ENCODE measurements around the gene PRMT3.

Gene PRMT3

DNA sequence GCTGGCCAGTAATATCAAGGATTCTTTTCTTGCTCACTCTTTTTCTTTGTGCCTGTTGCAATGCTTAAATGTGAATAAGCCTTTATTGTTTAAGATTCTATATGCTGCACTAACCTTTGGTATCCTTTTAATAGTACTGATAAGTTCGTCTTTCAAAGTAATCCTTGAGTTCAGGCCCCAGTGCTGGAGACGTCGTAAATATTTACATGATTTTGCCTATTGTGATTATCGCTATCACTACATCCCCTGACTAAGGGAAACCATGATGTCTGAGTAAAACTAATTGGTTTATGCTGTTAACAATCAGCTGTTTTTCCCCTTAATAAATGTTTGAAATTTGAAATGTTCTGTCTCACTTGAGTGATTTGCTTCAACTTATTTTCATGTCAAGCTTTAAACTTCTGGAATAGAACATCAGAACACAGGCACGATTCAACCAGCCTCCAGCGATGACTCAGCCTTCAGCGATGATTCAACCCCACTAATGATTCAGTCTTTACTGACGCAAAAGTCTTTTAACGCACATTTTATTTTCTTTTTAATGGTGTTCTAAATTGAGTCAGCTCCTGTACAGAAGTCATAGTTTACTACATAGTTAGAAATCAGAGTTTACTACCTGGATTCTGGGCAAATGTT is 20.1 kb upstream of the PRMT3 start:
- no peak overlapping the region for H3K9ac ChIP-seq (ENCODE audit: insufficient read length, low read depth)

DNA sequence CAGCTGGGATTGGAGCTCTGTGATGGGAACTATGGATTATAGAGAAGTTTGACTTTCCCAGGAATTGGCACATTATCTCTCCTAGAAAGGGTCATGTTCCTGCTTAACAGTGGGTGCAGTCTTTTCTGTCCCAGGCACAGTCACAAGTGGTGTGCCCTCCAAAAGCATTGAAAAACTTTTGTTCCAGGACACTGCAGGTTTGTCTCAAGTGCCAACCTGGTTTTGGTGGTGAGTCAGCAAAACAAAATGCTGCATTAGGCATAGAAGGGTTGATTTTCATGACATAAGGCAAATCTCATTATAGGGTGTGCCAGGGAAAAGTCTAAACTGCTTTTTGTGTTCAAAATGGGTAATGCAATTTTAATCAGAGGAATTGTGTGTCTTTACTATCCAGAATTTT is 19.1 kb upstream of the PRMT3 start:
- TF ChIP-seq YY1 (IDR thresholded peaks at IDR 0.05; ENCODE audit: insufficient read depth, insufficient read length) (no peak), SUZ12 (IDR thresholded peaks at IDR 0.05; ENCODE audit: extremely low read depth, insufficient read depth, insufficient read length) (no peak), ZNF274 (IDR thresholded peaks at IDR 0.05; ENCODE audit: low read depth, low read length) (no peak)
- no peak for DNase-seq (ENCODE audit: low read depth, low spot score)
- Histone ChIP-seq H3K9me3 (ENCODE audit: insufficient read depth, low read length) (no peaks in the 10 kb centered on the region), H3K27me3 (ENCODE audit: insufficient read depth, insufficient read length) (peaks cover under 1% of the 10 kb centered on the region), H3K36me3 (ENCODE audit: insufficient read depth, insufficient read length, low read length) (peaks cover 27% of the 10 kb centered on the region), H3K4me3 (ENCODE audit: insufficient read length, low read depth) (no peak overlapping the region), H3K4me1 (ENCODE audit: insufficient read depth, insufficient read length) (no peaks in the 10 kb centered on the region), H3K9ac (ENCODE audit: insufficient read length, low read depth) (no peak overlapping the region)

More for the DNA sequence above, 20.1 kb upstream of the PRMT3 start:
- no peaks in the 10 kb centered on the region for H3K9me3 ChIP-seq (ENCODE audit: insufficient read depth, low read length)
- H3K27me3 ChIP-seq (ENCODE audit: insufficient read depth, insufficient read length), result peaks cover 11% of the 10 kb centered on the region
- DNase-seq (ENCODE audit: low read depth, low spot score), result no peak
- H3K4me3 ChIP-seq (ENCODE audit: insufficient read length, low read depth), result no peak overlapping the region
- peaks cover 23% of the 10 kb centered on the region for H3K36me3 ChIP-seq (ENCODE audit: insufficient read depth, insufficient read length, low read length)
- TF ChIP-seq YY1 (IDR thresholded peaks at IDR 0.05; ENCODE audit: insufficient read depth, insufficient read length), result no peak
- TF ChIP-seq SUZ12 (IDR thresholded peaks at IDR 0.05; ENCODE audit: extremely low read depth, insufficient read depth, insufficient read length), result no peak
- no peak for TF ChIP-seq ZNF274 (IDR thresholded peaks at IDR 0.05; ENCODE audit: low read depth, low read length)
- no peaks in the 10 kb centered on the region for H3K4me1 ChIP-seq (ENCODE audit: insufficient read depth, insufficient read length)

DNA sequence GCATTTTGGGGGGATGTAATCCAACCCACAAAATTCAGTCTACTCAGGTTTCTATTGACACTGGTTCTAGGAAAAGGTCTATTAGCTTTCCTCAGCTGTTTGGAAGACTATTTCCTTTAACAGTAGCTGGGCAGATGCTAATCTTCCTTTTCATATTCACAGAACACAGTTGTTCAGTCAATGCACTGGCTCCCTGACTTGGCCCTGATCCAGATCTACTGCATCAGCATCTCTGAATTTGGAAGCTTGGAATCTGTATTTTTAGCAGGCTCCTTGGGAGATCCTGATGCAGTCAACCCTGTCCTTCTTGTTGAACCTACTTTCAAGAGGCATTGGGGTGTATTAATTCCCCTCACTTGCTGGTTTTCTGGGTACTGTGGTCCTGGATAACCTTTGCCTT is 17.7 kb upstream of the PRMT3 start:
- no peak for DNase-seq (ENCODE audit: low read depth, low spot score)
- Histone ChIP-seq H3K4me1 (ENCODE audit: insufficient read depth, insufficient read length) (no peaks in the 10 kb centered on the region), H3K27me3 (ENCODE audit: insufficient read depth, insufficient read length) (no peaks in the 10 kb centered on the region), H3K9me3 (ENCODE audit: insufficient read depth, low read length) (no peaks in the 10 kb centered on the region), H3K36me3 (ENCODE audit: insufficient read depth, insufficient read length, low read length) (peaks cover 27% of the 10 kb centered on the region), H3K4me3 (ENCODE audit: insufficient read length, low read depth) (no peak overlapping the region), H3K9ac (ENCODE audit: insufficient read length, low read depth) (no peak overlapping the region)
- no peak for TF ChIP-seq YY1 (IDR thresholded peaks at IDR 0.05; ENCODE audit: insufficient read depth, insufficient read length)
- no peak for TF ChIP-seq ZNF274 (IDR thresholded peaks at IDR 0.05; ENCODE audit: low read depth, low read length)
- no peak for TF ChIP-seq SUZ12 (IDR thresholded peaks at IDR 0.05; ENCODE audit: extremely low read depth, insufficient read depth, insufficient read length)

DNA sequence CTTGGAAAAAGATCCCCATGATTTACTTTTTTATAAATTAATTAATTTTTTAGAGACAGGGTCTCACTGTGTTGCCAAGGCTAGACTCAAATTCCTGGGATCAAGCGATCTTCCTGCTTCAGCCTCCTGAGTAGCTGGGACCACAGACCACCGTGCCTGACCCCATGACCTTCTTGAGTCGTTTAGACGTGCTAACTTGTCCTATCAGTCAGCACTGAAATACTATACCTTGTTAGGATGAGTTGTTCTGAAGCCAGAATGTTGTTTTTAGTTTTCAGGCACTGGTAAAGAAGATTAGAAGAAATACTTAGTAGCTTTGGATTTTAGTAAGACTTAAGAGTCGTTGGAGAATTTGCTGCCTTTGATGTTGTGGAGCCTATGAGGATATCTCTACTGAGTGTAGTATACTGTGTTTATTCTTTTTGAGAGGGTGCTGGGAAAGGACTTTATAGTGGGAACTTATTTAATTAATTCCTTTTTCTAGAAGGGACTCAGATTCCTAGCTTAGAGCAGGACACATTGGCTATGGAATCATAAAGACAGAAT is 15.4 kb upstream of the PRMT3 start:
- TF ChIP-seq ZNF274 (IDR thresholded peaks at IDR 0.05; ENCODE audit: low read depth, low read length) (no peak), YY1 (IDR thresholded peaks at IDR 0.05; ENCODE audit: insufficient read depth, insufficient read length) (no peak), SUZ12 (IDR thresholded peaks at IDR 0.05; ENCODE audit: extremely low read depth, insufficient read depth, insufficient read length) (no peak)
- no peaks in the 10 kb centered on the region for H3K27me3 ChIP-seq (ENCODE audit: insufficient read depth, insufficient read length)
- DNase-seq (ENCODE audit: low read depth, low spot score), result no peak
- no peaks in the 10 kb centered on the region for H3K4me1 ChIP-seq (ENCODE audit: insufficient read depth, insufficient read length)
- no peak overlapping the region for H3K9ac ChIP-seq (ENCODE audit: insufficient read length, low read depth)
- H3K36me3 ChIP-seq (ENCODE audit: insufficient read depth, insufficient read length, low read length), result peaks cover 23% of the 10 kb centered on the region
- no peaks in the 10 kb centered on the region for H3K9me3 ChIP-seq (ENCODE audit: insufficient read depth, low read length)
- H3K4me3 ChIP-seq (ENCODE audit: insufficient read length, low read depth), result no peak overlapping the region

DNA sequence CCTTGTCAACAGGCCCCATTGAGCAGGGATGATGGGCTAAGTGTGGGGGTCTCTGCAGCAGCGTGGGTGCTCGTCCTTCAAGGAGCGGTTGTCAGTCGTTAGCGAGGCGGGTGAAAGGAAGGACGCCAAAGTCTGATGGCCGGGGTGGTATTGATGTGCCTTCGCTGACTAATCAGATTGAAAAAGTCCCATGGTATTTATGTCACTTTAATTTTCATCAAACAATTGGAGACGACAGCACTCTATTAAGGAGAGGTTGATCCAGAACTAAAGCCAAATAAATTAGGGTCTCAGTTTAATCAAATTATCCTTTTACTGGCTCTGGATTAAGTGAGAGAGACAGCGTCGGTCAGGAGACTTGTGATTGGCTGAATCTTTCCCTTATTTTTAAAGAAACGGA is 14.4 kb upstream of the PRMT3 start:
- Histone ChIP-seq H3K27me3 (ENCODE audit: insufficient read depth, insufficient read length) (no peaks in the 10 kb centered on the region), H3K4me3 (ENCODE audit: insufficient read length, low read depth) (no peak overlapping the region), H3K9ac (ENCODE audit: insufficient read length, low read depth) (no peak overlapping the region), H3K36me3 (ENCODE audit: insufficient read depth, insufficient read length, low read length) (peaks cover 22% of the 10 kb centered on the region), H3K4me1 (ENCODE audit: insufficient read depth, insufficient read length) (no peaks in the 10 kb centered on the region), H3K9me3 (ENCODE audit: insufficient read depth, low read length) (no peaks in the 10 kb centered on the region)
- no peak for DNase-seq (ENCODE audit: low read depth, low spot score)
- no peak for TF ChIP-seq YY1 (IDR thresholded peaks at IDR 0.05; ENCODE audit: insufficient read depth, insufficient read length)

DNA sequence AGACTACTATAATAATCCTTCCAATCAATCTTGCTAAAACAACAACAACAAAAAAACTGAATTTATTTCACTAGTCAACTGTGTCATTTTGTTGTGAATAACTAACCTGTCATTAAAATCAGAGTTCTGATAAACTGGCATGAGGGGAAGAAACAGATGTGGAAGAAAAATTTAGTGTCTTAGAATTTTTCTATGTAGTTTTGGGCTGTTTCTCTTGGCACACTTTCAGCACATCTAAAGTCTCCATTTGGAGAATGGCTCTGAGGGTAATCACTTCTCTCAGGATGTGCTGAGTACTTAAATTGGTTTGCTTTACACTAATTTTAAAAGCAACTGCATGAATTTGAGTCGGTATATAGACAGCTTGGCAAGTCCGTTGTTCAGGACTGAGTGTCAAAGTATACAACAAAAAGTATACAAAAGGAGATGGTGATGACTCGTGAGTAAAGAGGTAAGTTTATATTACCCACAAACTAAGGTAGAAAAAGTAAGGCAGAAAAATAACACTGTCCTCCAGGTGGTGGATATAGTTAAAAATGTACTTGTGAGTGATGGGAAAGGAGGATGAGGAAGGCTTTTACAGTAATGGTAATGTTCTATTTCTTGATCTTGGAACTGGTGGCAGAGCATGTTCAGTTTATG is 13.8 kb upstream of the PRMT3 start:
- Histone ChIP-seq H3K36me3 (ENCODE audit: insufficient read depth, insufficient read length, low read length) (peaks cover 21% of the 10 kb centered on the region), H3K9ac (ENCODE audit: insufficient read length, low read depth) (no peak overlapping the region), H3K4me3 (ENCODE audit: insufficient read length, low read depth) (no peak overlapping the region), H3K27me3 (ENCODE audit: insufficient read depth, insufficient read length) (no peaks in the 10 kb centered on the region), H3K4me1 (ENCODE audit: insufficient read depth, insufficient read length) (no peaks in the 10 kb centered on the region), H3K9me3 (ENCODE audit: insufficient read depth, low read length) (no peaks in the 10 kb centered on the region)
- no peak for DNase-seq (ENCODE audit: low read depth, low spot score)
- no peak for TF ChIP-seq YY1 (IDR thresholded peaks at IDR 0.05; ENCODE audit: insufficient read depth, insufficient read length)

DNA sequence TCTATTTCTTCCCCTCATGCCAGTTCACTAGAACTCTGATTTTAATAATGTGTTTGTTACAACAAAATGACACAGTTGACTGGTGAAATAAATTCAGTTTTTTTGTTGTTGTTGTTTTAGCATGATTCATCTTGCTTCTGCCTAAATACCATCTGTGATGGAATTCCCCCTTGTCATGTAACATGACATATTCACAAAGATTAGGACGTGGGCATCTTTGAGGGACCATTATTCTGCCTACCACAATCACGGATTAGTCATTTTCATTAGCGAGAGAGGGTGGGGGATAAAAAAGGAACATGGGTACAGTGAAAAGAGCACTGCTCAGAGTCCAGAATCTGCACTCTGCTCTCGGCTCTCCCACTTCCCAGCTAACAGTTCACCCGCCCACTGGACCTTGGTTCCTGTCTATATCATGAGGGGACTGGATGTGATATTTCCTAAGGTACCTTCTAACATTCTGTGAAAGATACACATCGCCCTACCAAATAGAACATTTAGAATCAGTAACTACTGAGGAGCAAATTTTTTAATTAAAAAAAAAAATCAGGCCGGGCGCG is 12.7 kb upstream of the PRMT3 start:
- no peaks in the 10 kb centered on the region for H3K4me1 ChIP-seq (ENCODE audit: insufficient read depth, insufficient read length)
- no peak for DNase-seq (ENCODE audit: low read depth, low spot score)
- H3K36me3 ChIP-seq (ENCODE audit: insufficient read depth, insufficient read length, low read length), result peaks cover 31% of the 10 kb centered on the region
- H3K9ac ChIP-seq (ENCODE audit: insufficient read length, low read depth), result no peak overlapping the region
- no peaks in the 10 kb centered on the region for H3K27me3 ChIP-seq (ENCODE audit: insufficient read depth, insufficient read length)
- H3K9me3 ChIP-seq (ENCODE audit: insufficient read depth, low read length), result no peaks in the 10 kb centered on the region
- no peak for TF ChIP-seq ZNF274 (IDR thresholded peaks at IDR 0.05; ENCODE audit: low read depth, low read length)
- no peak for TF ChIP-seq SUZ12 (IDR thresholded peaks at IDR 0.05; ENCODE audit: extremely low read depth, insufficient read depth, insufficient read length)
- no peak for TF ChIP-seq YY1 (IDR thresholded peaks at IDR 0.05; ENCODE audit: insufficient read depth, insufficient read length)
- H3K4me3 ChIP-seq (ENCODE audit: insufficient read length, low read depth), result no peak overlapping the region

Measured in NT2/D1 (cell line).